HFF-Myc (cell line): Measurements from ENCODE around the gene SMIM32.

Experiments used
- DNase-seq: peaks from one replicate; pipeline ENCODE4 v3.0.0-alpha.2; 2011; ENCODE audit warnings: low read depth; ENCODE audit errors: extremely low read depth
- H3K4me3 ChIP-seq: replicated peaks from 2 replicates; pipeline ENCODE4 v1.5.1; 2011; ENCODE audit warnings: low read depth, mild to moderate bottlenecking, control low read depth, low read length
- CTCF ChIP-seq: IDR thresholded peaks from 2 replicates; pipeline ENCODE4 v1.5.1; 2012; ENCODE audit warnings: mild to moderate bottlenecking, low read depth, low read length, control low read depth; ENCODE audit errors: missing control alignments

SMIM32 gene

GRCh38 chr5:136192526-136193321 lies at the start of gene SMIM32:
Gene SMIM32 (minus strand): TSS chr5:136193162. CDS start chr5:136192524, 638 bp downstream.
- H3K4me3 ChIP-seq = 0 out of 2 replicates have a peak within 1 kb of the TSS, but pooled peaks have one; percentile 3
- DNase-seq = no peak
- no peak for TF ChIP-seq CTCF

- no peak for TF ChIP-seq CTCF
- no peak overlapping the region for H3K4me3 ChIP-seq
- DNase-seq = no peak
Observed at GRCh38 chr5:136242611-136243010, 49.6 kb upstream of the SMIM32 start.

GRCh38 chr5:136242136-136242535 lies 49.2 kb upstream of the SMIM32 start:
- no peak overlapping the region for H3K4me3 ChIP-seq
- no peak for TF ChIP-seq CTCF
- no peak for DNase-seq

GRCh38 chr5:136240894-136241293 lies 47.9 kb upstream of the SMIM32 start:
- TF ChIP-seq CTCF = no peak
- no peak overlapping the region for H3K4me3 ChIP-seq
- DNase-seq = no peak

- H3K4me3 ChIP-seq = no peak overlapping the region
- DNase-seq = no peak
- TF ChIP-seq CTCF = no peak
Observed at GRCh38 chr5:136236479-136237083, 43.6 kb upstream of the SMIM32 start.

GRCh38 chr5:136235321-136235720 lies 42.4 kb upstream of the SMIM32 start:
- no peak for DNase-seq
- TF ChIP-seq CTCF = no peak
- no peak overlapping the region for H3K4me3 ChIP-seq
